Neuronal stem cell (in vitro differentiated cells): ENCODE measurements around the gene GLTPD2.

ENCODE experiments used
- DNase-seq: peaks from one replicate; pipeline ENCODE4 v3.0.0-alpha.2; 2013; ENCODE audit warnings: low spot score
- H2AFZ ChIP-seq: one replicate; pipeline ENCODE4 v1.6.1; 2013; ENCODE audit warnings: mild to moderate bottlenecking, low read length, inconsistent platforms
- H2AK5ac ChIP-seq: 2 replicates; pipeline ENCODE4 v1.6.1; 2013; ENCODE audit warnings: low read depth, mild to moderate bottlenecking, inconsistent platforms, low read length, moderate library complexity, mixed read lengths
- H2BK120ac ChIP-seq: 2 replicates; pipeline ENCODE4 v1.6.1; 2013; ENCODE audit warnings: low read depth, mild to moderate bottlenecking, inconsistent platforms, low read length, moderate library complexity, mixed read lengths
- H2BK12ac ChIP-seq: one replicate; pipeline ENCODE4 v1.6.1; 2013; ENCODE audit warnings: low read length, inconsistent platforms
- H2BK15ac ChIP-seq: 2 replicates; pipeline ENCODE4 v1.6.1; 2013; ENCODE audit warnings: mild to moderate bottlenecking, low read length, inconsistent platforms, mixed read lengths
- H2BK5ac ChIP-seq: one replicate; pipeline ENCODE4 v1.6.1; 2013; ENCODE audit warnings: inconsistent platforms, mild to moderate bottlenecking, low read length, moderate library complexity
- H3K14ac ChIP-seq: one replicate; pipeline ENCODE4 v1.6.1; 2013; ENCODE audit warnings: low read length, inconsistent platforms
- H3K18ac ChIP-seq: 2 replicates; pipeline ENCODE4 v1.6.1; 2013; ENCODE audit warnings: low read length, inconsistent platforms
- H3K23ac ChIP-seq: 2 replicates; pipeline ENCODE4 v1.6.1; 2013; ENCODE audit warnings: low read depth, mild to moderate bottlenecking, mixed read lengths, low read length, inconsistent platforms; ENCODE audit not compliant: poor library complexity
- H3K27ac ChIP-seq: replicated peaks from 3 replicates; pipeline ENCODE4 v1.5.1; 2013; ENCODE audit warnings: low read length, inconsistent platforms
- H3K27me3 ChIP-seq, 3 experiments: 2 replicates each; pipeline ENCODE4 v1.6.1; 2013; ENCODE audit warnings: low read length in 3 of 3, mild to moderate bottlenecking in 2 of 3, inconsistent platforms in 1 of 3, low read depth in 1 of 3, mixed read lengths in 1 of 3, moderate library complexity in 1 of 3; ENCODE audit not compliant: control insufficient read depth in 3 of 3, insufficient read depth in 3 of 3
- H3K36me3 ChIP-seq, 2 donors: replicated peaks in 1 of 2; 2 replicates each; pipeline ENCODE4 v1.6.1; 2013; ENCODE audit warnings: low read length in 2 of 2; ENCODE audit not compliant: control insufficient read depth in 2 of 2, insufficient read depth in 2 of 2
- H3K4ac ChIP-seq: 2 replicates; pipeline ENCODE4 v1.6.1; 2013; ENCODE audit warnings: inconsistent platforms, mild to moderate bottlenecking, low read length, moderate library complexity
- H3K4me1 ChIP-seq, 2 donors: 1 replicate in 1 of 2; 2 replicates in 1 of 2; pipeline ENCODE4 v1.6.1; 2013; ENCODE audit warnings: low read length in 2 of 2, low read depth in 1 of 2; ENCODE audit not compliant: control insufficient read depth in 2 of 2, insufficient read depth in 1 of 2
- H3K4me2 ChIP-seq: one replicate; pipeline ENCODE4 v1.6.1; 2013; ENCODE audit warnings: mild to moderate bottlenecking, low read length, inconsistent platforms; ENCODE audit not compliant: insufficient read depth, poor library complexity, severe bottlenecking
- H3K4me3 ChIP-seq, 2 donors: 2 replicates each; pipeline ENCODE4 v1.5.1; 2013; ENCODE audit warnings: low read length in 2 of 2, mild to moderate bottlenecking in 2 of 2, inconsistent platforms in 1 of 2, moderate library complexity in 1 of 2
- H3K79me1 ChIP-seq: one replicate; pipeline ENCODE4 v1.6.1; 2013; ENCODE audit warnings: low read depth, mild to moderate bottlenecking, inconsistent platforms, low read length, moderate library complexity
- H3K9ac ChIP-seq: one replicate; pipeline ENCODE4 v1.6.1; 2013; ENCODE audit warnings: mild to moderate bottlenecking, low read depth, low read length, inconsistent platforms; ENCODE audit not compliant: poor library complexity
- H3K9me3 ChIP-seq, 2 donors: replicated peaks in 1 of 2; 2 replicates each; pipeline versions ENCODE3 to v1.6.1; 2013; ENCODE audit warnings: low read length in 2 of 2, mild to moderate bottlenecking in 2 of 2, inconsistent platforms in 1 of 2, low read depth in 1 of 2, mixed read lengths in 1 of 2, moderate library complexity in 1 of 2; ENCODE audit not compliant: control insufficient read depth in 2 of 2, insufficient read depth in 1 of 2
- H4K8ac ChIP-seq: one replicate; pipeline ENCODE4 v1.6.1; 2013; ENCODE audit warnings: low read depth, mild to moderate bottlenecking, inconsistent platforms, low read length, moderate library complexity
- H4K91ac ChIP-seq: one replicate; pipeline ENCODE4 v1.6.1; 2013; ENCODE audit warnings: low read length, low read depth, mild to moderate bottlenecking, inconsistent platforms; ENCODE audit not compliant: poor library complexity
- WGBS, 2 donors: extraction: QIAGEN DNeasy Blood & Tissue Kit; methylation state at CpG; one replicate each; pipeline ENCODE4 v1.1.7; 2013; ENCODE audit warnings: missing lambda C conversion rate in 2 of 2, mixed read lengths in 1 of 2; ENCODE audit not compliant: insufficient read length in 2 of 2, insufficient replicate concordance in 1 of 2; ENCODE audit errors: extremely low coverage in 2 of 2; 5-methylcytosine and 5-hydroxymethylcytosine counted together

GLTPD2 gene

GRCh38 chr17:4789951-4790704 lies 1.4 kb downstream of the GLTPD2 start:
- Histone ChIP-seq H3K9ac (peak overlapping the region; percentile 91), H2BK12ac (no peak overlapping the region), H3K27me3 (peaks cover 0 to 14% (median 4%) of the 10 kb centered on the region in 3 experiments), H3K4me3 (peak overlapping the region; percentile 47 to 90), H3K18ac (peak overlapping the region; percentile 100), H2BK5ac (peak overlapping the region; percentile 75), H3K4me1 (peaks cover 4 to 12% of the 10 kb centered on the region in 2 donors), H3K23ac (peak overlapping the region; percentile 85), H3K4me2 (peak overlapping the region; percentile 98), H2AFZ (peak overlapping the region; percentile 96), H3K4ac (peak overlapping the region; percentile 53), H2BK15ac (peak overlapping the region; percentile 92), H3K14ac (peak overlapping the region; percentile 97), H3K9me3 (no peaks in the 10 kb centered on the region), H3K36me3 (no peaks in the 10 kb centered on the region), H4K91ac (no peak overlapping the region), H2BK120ac (no peak overlapping the region), H2AK5ac (no peak overlapping the region), H3K79me1 (peaks cover 2% of the 10 kb centered on the region), H3K27ac (peak overlapping the region; percentile 75), H4K8ac (no peak overlapping the region)
- WGBS, 2 donors, result no CpG with 5 or more reads among the region's 91 CpGs
- DNase-seq, result peak; percentile 83

GRCh38 chr17:4790705-4791088 lies 1.9 kb downstream of the GLTPD2 start:
- Histone ChIP-seq H4K8ac (no peak overlapping the region), H3K36me3 (no peaks in the 10 kb centered on the region), H3K27ac (no peak overlapping the region), H2BK120ac (no peak overlapping the region), H3K14ac (no peak overlapping the region), H3K18ac (peak overlapping the region; percentile 0), H2BK15ac (no peak overlapping the region), H2BK12ac (no peak overlapping the region), H2BK5ac (no peak overlapping the region), H3K4ac (no peak overlapping the region), H3K4me3 (peak overlapping the region; percentile 47 to 90), H3K23ac (no peak overlapping the region), H3K4me1 (peaks cover 4 to 12% of the 10 kb centered on the region in 2 donors), H3K4me2 (peak overlapping the region; percentile 98), H4K91ac (no peak overlapping the region), H3K27me3 (peaks cover 0 to 14% (median 4%) of the 10 kb centered on the region in 3 experiments), H3K9ac (peak overlapping the region; percentile 83), H2AK5ac (no peak overlapping the region), H3K79me1 (peaks cover 2% of the 10 kb centered on the region), H3K9me3 (no peaks in the 10 kb centered on the region), H2AFZ (peak overlapping the region; percentile 96)
- no CpG with 5 or more reads among the region's 7 CpGs for WGBS, 2 donors
- DNase-seq, result no peak

- Histone ChIP-seq H3K27me3 (peaks cover 0 to 4% (median 0%) of the 10 kb centered on the region in 3 experiments), H2BK120ac (no peak overlapping the region), H3K4ac (no peak overlapping the region), H3K18ac (no peak overlapping the region), H2BK15ac (no peak overlapping the region), H3K23ac (no peak overlapping the region), H3K36me3 (peaks cover 18 to 22% of the 10 kb centered on the region in 2 donors), H3K4me2 (no peak overlapping the region), H4K8ac (no peak overlapping the region), H3K4me3 (no peak overlapping the region), H3K79me1 (peaks cover 13% of the 10 kb centered on the region), H2AK5ac (no peak overlapping the region), H2BK5ac (no peak overlapping the region), H4K91ac (no peak overlapping the region), H3K14ac (no peak overlapping the region), H2BK12ac (no peak overlapping the region), H3K9me3 (no peaks in the 10 kb centered on the region), H2AFZ (peak overlapping the region; percentile 78), H3K4me1 (peaks cover 6 to 10% of the 10 kb centered on the region in 2 donors), H3K9ac (no peak overlapping the region), H3K27ac (no peak overlapping the region)
- no CpG with 5 or more reads among the region's 1 CpG for whole genome bisulfite sequencing, 2 donors
- DNase-seq, result no peak
These were observed 6.4 kb downstream of the GLTPD2 start for GRCh38 chr17:4795168-4795567.

- H2AFZ ChIP-seq, result peak overlapping the region; percentile 78
- DNase-seq, result no peak
- H3K4me3 ChIP-seq, result peak overlapping the region; percentile 88 to 92
- no CpG with 5 or more reads among the region's 7 CpGs for WGBS, 2 donors
- H3K36me3 ChIP-seq, result peaks cover 18 to 26% of the 10 kb centered on the region in 2 donors
- H3K9me3 ChIP-seq, result no peaks in the 10 kb centered on the region
- H3K27ac ChIP-seq, result peak overlapping the region; percentile 38
- H3K4me2 ChIP-seq, result peak overlapping the region; percentile 71
- H2BK12ac ChIP-seq, result no peak overlapping the region
- H3K27me3 ChIP-seq, result no peaks in the 10 kb centered on the region
- H3K23ac ChIP-seq, result no peak overlapping the region
- H3K14ac ChIP-seq, result no peak overlapping the region
- peaks cover 13% of the 10 kb centered on the region for H3K79me1 ChIP-seq
- H2BK120ac ChIP-seq, result no peak overlapping the region
- H4K8ac ChIP-seq, result no peak overlapping the region
- H3K4me1 ChIP-seq, result peaks cover 4 to 6% of the 10 kb centered on the region in 2 donors
- H2AK5ac ChIP-seq, result no peak overlapping the region
- H2BK15ac ChIP-seq, result no peak overlapping the region
- no peak overlapping the region for H3K18ac ChIP-seq
- H4K91ac ChIP-seq, result no peak overlapping the region
- no peak overlapping the region for H3K4ac ChIP-seq
- H2BK5ac ChIP-seq, result no peak overlapping the region
- H3K9ac ChIP-seq, result peak overlapping the region; percentile 89
These were observed 7.8 kb downstream of the GLTPD2 start for GRCh38 chr17:4796552-4796920.
